Astrocyte (in vitro differentiated cells and primary cell): ENCODE data around the gene OR5M3. TPM values are rescaled to one million over a fixed set of nuclear protein-coding genes. Genes with fewer than 3 reads are reported as not detected.

Source experiments
- DNase-seq: peaks from one replicate; pipeline ENCODE4 v3.0.0-alpha.2; 2010; ENCODE audit warnings: low read depth
- FAIRE-seq: peaks from 2 replicates; lab custom pipeline; 2011; peaks lifted over from hg19 to GRCh38; lab: Jason Lieb, UNC
- H2AFZ ChIP-seq: 2 replicates; pipeline ENCODE4 v1.6.0; 2012; ENCODE audit warnings: low read depth, low read length, inconsistent platforms
- H3K27ac ChIP-seq: 2 replicates; pipeline ENCODE4 v1.5.1; 2011; ENCODE audit warnings: low read depth, low read length, inconsistent platforms
- H3K27me3 ChIP-seq: 2 replicates; pipeline ENCODE4 v1.6.0; 2011; ENCODE audit warnings: low read length, inconsistent platforms; ENCODE audit not compliant: insufficient read depth
- H3K36me3 ChIP-seq: 2 replicates; pipeline ENCODE4 v1.5.1; 2011; ENCODE audit warnings: low read length, inconsistent platforms; ENCODE audit not compliant: insufficient read depth
- H3K4me1 ChIP-seq: 2 replicates; pipeline ENCODE4 v1.5.1; 2011; ENCODE audit warnings: low read length, inconsistent platforms; ENCODE audit not compliant: insufficient read depth
- H3K4me2 ChIP-seq: 2 replicates; pipeline ENCODE4 v1.6.0; 2012; ENCODE audit warnings: low read length, inconsistent platforms
- H3K4me3 ChIP-seq: 2 replicates; pipeline ENCODE4 v1.5.1; 2011; ENCODE audit warnings: low read depth, mild to moderate bottlenecking, low read length, inconsistent platforms; ENCODE audit not compliant: insufficient read depth
- H3K79me2 ChIP-seq: 2 replicates; pipeline ENCODE4 v1.6.0; 2012; ENCODE audit warnings: mild to moderate bottlenecking, low read length, inconsistent platforms; ENCODE audit not compliant: insufficient read depth
- H3K9ac ChIP-seq: 2 replicates; pipeline ENCODE4 v1.6.0; 2012; ENCODE audit warnings: mild to moderate bottlenecking, low read length, inconsistent platforms
- H3K9me3 ChIP-seq: 2 replicates; pipeline ENCODE4 v1.5.1; 2012; ENCODE audit warnings: low read depth, mild to moderate bottlenecking, low read length, inconsistent platforms; ENCODE audit not compliant: insufficient read depth
- H4K20me1 ChIP-seq: 2 replicates; pipeline ENCODE4 v1.6.0; 2012; ENCODE audit warnings: low read length, inconsistent platforms; ENCODE audit not compliant: insufficient read depth
- H3K27ac Mint-ChIP-seq: one replicate; pipeline ENCODE4 v1.8.0; 2021; ENCODE audit warnings: mild to moderate bottlenecking, mixed read lengths; ENCODE audit not compliant: unreplicated experiment
- H3K27me3 Mint-ChIP-seq: one replicate; pipeline ENCODE4 v1.8.0; 2021; ENCODE audit warnings: low read depth, mixed read lengths; ENCODE audit not compliant: unreplicated experiment
- H3K36me3 Mint-ChIP-seq: one replicate; pipeline ENCODE4 v1.8.0; 2021; ENCODE audit warnings: low read depth, mixed read lengths; ENCODE audit not compliant: unreplicated experiment
- H3K4me1 Mint-ChIP-seq: one replicate; pipeline ENCODE4 v1.8.0; 2021; ENCODE audit warnings: low read depth, mixed read lengths; ENCODE audit not compliant: unreplicated experiment
- H3K4me3 Mint-ChIP-seq: one replicate; pipeline ENCODE4 v1.8.0; 2021; ENCODE audit warnings: mild to moderate bottlenecking, moderate library complexity, mixed read lengths; ENCODE audit not compliant: unreplicated experiment
- H3K9me3 Mint-ChIP-seq: one replicate; pipeline ENCODE4 v1.8.0; 2021; ENCODE audit warnings: mild to moderate bottlenecking, mixed read lengths; ENCODE audit not compliant: unreplicated experiment
- CTCF ChIP-seq: IDR thresholded peaks from 2 replicates; pipeline ENCODE4 v1.5.1; 2011; ENCODE audit warnings: low read depth, mild to moderate bottlenecking, inconsistent platforms, low read length, moderate library complexity; ENCODE audit not compliant: insufficient read depth
- EZH2 ChIP-seq: IDR thresholded peaks from 2 replicates; pipeline ENCODE4 v1.6.1; 2012; ENCODE audit warnings: mild to moderate bottlenecking, low read length, inconsistent platforms; ENCODE audit not compliant: insufficient read depth
- total RNA-seq: library from RNA; stranded (reverse); gene quantifications from 2 replicates; pipeline ENCODE4 v1.2.1, GENCODE V29; 2021

The OR5M3 gene
- total RNA-seq, 1 donor from 2014 or later, result not detected

- Histone ChIP-seq H4K20me1 (no peaks in the 10 kb centered on the region), H3K9ac (no peak within 1 kb of the TSS), H3K4me1 (no peaks in the 10 kb centered on the region), H3K79me2 (no peaks in the 10 kb centered on the region), H3K36me3 (no peaks in the 10 kb centered on the region), H3K4me2 (no peak within 1 kb of the TSS), H3K27ac (no peak within 1 kb of the TSS), H3K4me3 (no peak within 1 kb of the TSS), H3K27me3 (no peaks in the 10 kb centered on the region), H3K9me3 (no peaks in the 10 kb centered on the region), H2AFZ (no peak within 1 kb of the TSS)
- TF ChIP-seq CTCF (no peak), EZH2 (no peak)
- Mint-ChIP-seq H3K4me3 (no peak within 1 kb of the TSS), H3K4me1 (no peaks in the 10 kb centered on the region), H3K9me3 (no peaks in the 10 kb centered on the region), H3K27ac (no peak within 1 kb of the TSS), H3K36me3 (no peaks in the 10 kb centered on the region), H3K27me3 (peaks cover 2% of the 10 kb centered on the region)
- no peak for DNase-seq
- no peak for FAIRE-seq
Observed at GRCh38 chr11:56491270-56491669, 18.1 kb upstream of the OR5M3 start, which contains the start of gene OR5M8. Gene OR5M8, minus strand, starts transcription at chr11:56491370. Its CDS starts 0 bp downstream, at chr11:56491370.

DNA sequence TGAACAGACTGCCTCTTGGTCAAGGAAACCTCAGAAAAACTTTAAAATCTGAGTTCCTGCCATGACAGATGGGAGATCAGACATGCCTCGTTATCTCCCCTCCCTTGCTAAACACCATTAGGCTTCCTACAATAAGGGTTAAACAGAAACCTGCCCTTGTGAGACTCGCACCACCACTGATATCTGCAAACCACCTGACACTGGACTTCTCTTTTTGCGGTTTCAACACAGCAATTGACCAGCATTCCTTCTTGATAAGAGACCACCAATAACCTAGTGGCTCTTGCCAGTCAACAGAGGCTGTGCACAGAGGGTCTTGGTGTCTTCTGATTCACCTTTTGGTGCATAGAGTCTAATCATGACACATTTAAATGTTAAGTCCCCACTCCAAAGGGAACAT lies 13.6 kb upstream of the OR5M3 start:
- Histone ChIP-seq H3K36me3 (no peaks in the 10 kb centered on the region), H3K4me1 (no peaks in the 10 kb centered on the region), H3K27me3 (no peaks in the 10 kb centered on the region), H3K4me2 (no peak overlapping the region), H3K27ac (no peak overlapping the region), H3K9me3 (no peaks in the 10 kb centered on the region), H4K20me1 (no peaks in the 10 kb centered on the region), H2AFZ (no peak overlapping the region), H3K4me3 (no peak overlapping the region), H3K9ac (no peak overlapping the region), H3K79me2 (no peaks in the 10 kb centered on the region)
- no peak for TF ChIP-seq EZH2
- TF ChIP-seq CTCF, result no peak
- Mint-ChIP-seq H3K4me3 (no peak overlapping the region), H3K4me1 (no peaks in the 10 kb centered on the region), H3K36me3 (no peaks in the 10 kb centered on the region), H3K27me3 (no peaks in the 10 kb centered on the region), H3K27ac (no peak overlapping the region), H3K9me3 (no peaks in the 10 kb centered on the region)
- DNase-seq (no peak), FAIRE-seq (no peak)

DNA sequence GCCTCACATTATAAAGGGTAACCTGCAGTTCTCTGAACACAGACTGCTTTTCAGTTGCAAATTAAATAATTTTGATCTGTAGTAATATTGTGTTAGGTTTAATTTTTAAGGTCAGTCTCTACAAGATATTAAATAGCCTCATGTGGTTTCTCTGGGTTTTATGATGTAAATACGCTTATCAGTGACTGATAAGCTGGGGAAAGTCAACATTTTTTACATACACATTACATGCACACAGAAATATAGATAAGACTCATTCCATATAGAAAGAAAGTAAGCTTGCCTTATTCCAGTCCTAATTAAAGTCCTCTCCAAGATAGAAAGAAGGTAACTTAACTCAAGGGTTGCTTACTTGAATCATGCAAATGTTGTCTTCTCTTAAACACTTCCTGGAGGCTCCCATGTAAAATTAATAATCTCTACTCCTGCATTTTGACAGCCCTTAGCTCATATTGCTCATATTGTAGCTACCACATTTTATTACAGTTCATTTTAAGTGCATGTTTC lies 1.6 kb upstream of the OR5M3 start:
- FAIRE-seq (no peak), DNase-seq (no peak)
- H3K27ac ChIP-seq, result no peak overlapping the region
- no peaks in the 10 kb centered on the region for H3K27me3 ChIP-seq
- no peak overlapping the region for H2AFZ ChIP-seq
- H3K36me3 ChIP-seq, result no peaks in the 10 kb centered on the region
- no peaks in the 10 kb centered on the region for H4K20me1 ChIP-seq
- TF ChIP-seq EZH2, result no peak
- no peak for TF ChIP-seq CTCF
- no peak overlapping the region for H3K4me3 ChIP-seq
- H3K9ac ChIP-seq, result no peak overlapping the region
- H3K9me3 Mint-ChIP-seq, result no peaks in the 10 kb centered on the region
- no peak overlapping the region for H3K4me2 ChIP-seq
- H3K4me1 Mint-ChIP-seq, result no peaks in the 10 kb centered on the region
- no peaks in the 10 kb centered on the region for H3K27me3 Mint-ChIP-seq
- H3K79me2 ChIP-seq, result no peaks in the 10 kb centered on the region
- H3K9me3 ChIP-seq, result no peaks in the 10 kb centered on the region
- H3K4me3 Mint-ChIP-seq, result no peak overlapping the region
- no peaks in the 10 kb centered on the region for H3K36me3 Mint-ChIP-seq
- H3K4me1 ChIP-seq, result no peaks in the 10 kb centered on the region
- H3K27ac Mint-ChIP-seq, result no peak overlapping the region
